H1 (cell line): Measurements from ENCODE around the gene SETD1B. TPM values are rescaled to one million over a fixed set of nuclear protein-coding genes. Genes with fewer than 3 reads are reported as not detected.
A peak's percentile ranks its signal among the peaks of the same experiment; 100 is the strongest.

Experiments used
- CTCF ChIA-PET: fragments of 300-600 bp; sonication (Branson Sonifier 250); formaldehyde crosslinking; loops from one replicate; lab custom pipeline; 2021; ENCODE audit not compliant: partially characterized antibody; lab: Charles Lee
- POLR2A ChIA-PET: fragments of 300-600 bp; sonication (Branson Sonifier 250); formaldehyde crosslinking; loops from one replicate; lab custom pipeline; 2021; ENCODE audit warnings: inconsistent platforms; ENCODE audit not compliant: partially characterized antibody; lab: Charles Lee
- DNase-seq, 2 experiments: peaks; one replicate each; pipeline versions ENCODE4 v3.0.0 to v3.0.0-alpha.2; 2010 to 2022; ENCODE audit warnings: low spot score in 2 of 2, low read depth in 1 of 2, mixed read lengths in 1 of 2
- FAIRE-seq: peaks from 2 replicates; lab custom pipeline; 2011; peaks lifted over from hg19 to GRCh38; lab: Jason Lieb, UNC
- H2AFZ ChIP-seq: 2 replicates; pipeline ENCODE4 v1.8.1; 2012; ENCODE audit warnings: low read length, inconsistent platforms
- H2AK5ac ChIP-seq: 2 replicates; pipeline ENCODE4 v1.6.1; 2013; ENCODE audit warnings: low read depth, low read length
- H2BK120ac ChIP-seq: replicated peaks from 2 replicates; pipeline ENCODE3; 2013; ENCODE audit warnings: low read depth, low read length, inconsistent platforms
- H2BK12ac ChIP-seq: 2 replicates; pipeline ENCODE4 v1.6.1; 2013; ENCODE audit warnings: low read depth, low read length
- H2BK15ac ChIP-seq: 2 replicates; pipeline ENCODE4 v1.6.1; 2013; ENCODE audit warnings: low read length
- H2BK20ac ChIP-seq: 2 replicates; pipeline ENCODE4 v1.6.1; 2013; ENCODE audit warnings: low read length
- H2BK5ac ChIP-seq: 2 replicates; pipeline ENCODE4 v1.6.1; 2013; ENCODE audit warnings: low read depth, low read length
- H3K14ac ChIP-seq: 2 replicates; pipeline ENCODE4 v1.6.1; 2013; ENCODE audit warnings: inconsistent platforms; ENCODE audit not compliant: insufficient read length
- H3K18ac ChIP-seq: 2 replicates; pipeline ENCODE4 v1.6.1; 2013; ENCODE audit warnings: low read length; ENCODE audit errors: extremely low read depth
- H3K23ac ChIP-seq: 2 replicates; pipeline ENCODE4 v1.6.1; 2013; ENCODE audit warnings: inconsistent platforms; ENCODE audit not compliant: insufficient read length
- H3K23me2 ChIP-seq: 2 replicates; pipeline ENCODE4 v1.6.1; 2013; ENCODE audit warnings: low read depth, low read length
- H3K27ac ChIP-seq: 2 replicates; pipeline ENCODE4 v1.6.1; 2011; ENCODE audit warnings: low read depth, low read length, inconsistent platforms
- H3K27me3 ChIP-seq, 4 experiments: replicated peaks in 1 of 4; 1 replicate in 1 of 4; 2 replicates in 3 of 4; pipeline versions ENCODE4 v1.6.1 to v1.8.1; 2011 to 2013; ENCODE audit warnings: low read length in 3 of 4, mild to moderate bottlenecking in 3 of 4, inconsistent platforms in 2 of 4, mixed read lengths in 2 of 4, moderate library complexity in 1 of 4; ENCODE audit not compliant: control insufficient read depth in 3 of 4, insufficient read depth in 3 of 4; ENCODE audit errors: extremely low read depth in 1 of 4
- H3K36me3 ChIP-seq, 4 experiments: 2 replicates each; pipeline versions ENCODE4 v1.6.1 to v1.8.1; 2011 to 2013; ENCODE audit warnings: mild to moderate bottlenecking in 4 of 4, low read length in 3 of 4, moderate library complexity in 2 of 4, control low read depth in 1 of 4, inconsistent platforms in 1 of 4; ENCODE audit not compliant: insufficient read depth in 4 of 4, control insufficient read depth in 2 of 4
- H3K4ac ChIP-seq: replicated peaks from 2 replicates; pipeline ENCODE3; 2013; ENCODE audit warnings: low read length, low read depth, mixed read lengths, inconsistent platforms; ENCODE audit not compliant: insufficient read length
- H3K4me1 ChIP-seq, 4 experiments: replicated peaks in 1 of 4; 1 replicate in 1 of 4; 2 replicates in 3 of 4; pipeline versions ENCODE4 v1.6.1 to v1.8.1; 2011 to 2013; ENCODE audit warnings: low read length in 3 of 4, inconsistent platforms in 2 of 4, mixed read lengths in 1 of 4; ENCODE audit not compliant: insufficient read depth in 4 of 4, control insufficient read depth in 3 of 4
- H3K4me2 ChIP-seq, 2 experiments: 2 replicates each; pipeline versions ENCODE4 v1.6.1 to v1.8.1; 2011 to 2013; ENCODE audit warnings: low read depth in 2 of 2, low read length in 2 of 2, control low read depth in 1 of 2, inconsistent platforms in 1 of 2, mild to moderate bottlenecking in 1 of 2; ENCODE audit not compliant: insufficient read depth in 1 of 2
- H3K4me3 ChIP-seq, 4 experiments: fragments of 200-600, 300-600 bp in 1 of 4; sonication (generic), shearing (Covaris generic), sonication (Bioruptor Twin) in 1 of 4; 2 replicates each; pipeline versions ENCODE4 v1.5.1 to v1.8.1; 2011 to 2016; ENCODE audit warnings: low read length in 4 of 4, low read depth in 3 of 4, control low read depth in 2 of 4, inconsistent platforms in 2 of 4, mild to moderate bottlenecking in 2 of 4, mixed read lengths in 1 of 4, moderate library complexity in 1 of 4; ENCODE audit not compliant: insufficient read depth in 2 of 4; ENCODE audit errors: extremely low read depth in 1 of 4
- H3K56ac ChIP-seq: replicated peaks from 2 replicates; pipeline ENCODE3; 2013; ENCODE audit warnings: low read depth, mild to moderate bottlenecking, mixed read lengths, low read length, inconsistent platforms; ENCODE audit not compliant: insufficient read length
- H3K79me1 ChIP-seq: 2 replicates; pipeline ENCODE4 v1.6.1; 2013; ENCODE audit warnings: low read depth, low read length, control low read depth
- H3K79me2 ChIP-seq, 2 experiments: 2 replicates each; pipeline versions ENCODE4 v1.6.1 to v1.8.1; 2012 to 2013; ENCODE audit warnings: low read length in 2 of 2, mild to moderate bottlenecking in 2 of 2, inconsistent platforms in 1 of 2; ENCODE audit not compliant: insufficient read depth in 2 of 2, control insufficient read depth in 1 of 2
- H3K9ac ChIP-seq, 4 experiments: replicated peaks in 1 of 4; 1 replicate in 1 of 4; 2 replicates in 3 of 4; pipeline versions ENCODE4 v1.6.1 to v1.8.1; 2011 to 2013; ENCODE audit warnings: low read depth in 3 of 4, low read length in 3 of 4, control low read depth in 2 of 4, mild to moderate bottlenecking in 2 of 4, moderate library complexity in 2 of 4, inconsistent platforms in 1 of 4; ENCODE audit errors: extremely low read depth in 1 of 4
- H3K9me3 ChIP-seq, 2 experiments: 2 replicates each; pipeline versions ENCODE4 v1.6.1 to v1.8.1; 2012 to 2013; ENCODE audit warnings: mild to moderate bottlenecking in 2 of 2, moderate library complexity in 2 of 2, control low read depth in 1 of 2, inconsistent platforms in 1 of 2, low read depth in 1 of 2, low read length in 1 of 2, mixed read lengths in 1 of 2; ENCODE audit not compliant: insufficient read depth in 2 of 2
- H4K20me1 ChIP-seq, 2 experiments: replicated peaks in 1 of 2; 2 replicates each; pipeline versions ENCODE3 to v1.8.1; 2011 to 2013; ENCODE audit warnings: inconsistent platforms in 2 of 2, low read length in 2 of 2, mild to moderate bottlenecking in 1 of 2; ENCODE audit not compliant: insufficient read depth in 2 of 2, control insufficient read depth in 1 of 2
- H4K5ac ChIP-seq: 2 replicates; pipeline ENCODE4 v1.6.1; 2013; ENCODE audit warnings: low read length, low read depth, mixed read lengths, inconsistent platforms; ENCODE audit not compliant: insufficient read length
- H4K8ac ChIP-seq: 2 replicates; pipeline ENCODE4 v1.8.0; 2013; ENCODE audit warnings: mild to moderate bottlenecking, moderate library complexity, low read length, inconsistent platforms; ENCODE audit not compliant: insufficient read depth; ENCODE audit errors: extremely low read depth
- H4K91ac ChIP-seq: replicated peaks from 2 replicates; pipeline ENCODE3; 2013; ENCODE audit warnings: low read length, mixed read lengths, inconsistent platforms; ENCODE audit not compliant: insufficient read length
- CTCF ChIP-seq, 3 experiments: IDR thresholded peaks; 1 replicate in 2 of 3; 2 replicates in 1 of 3; pipeline versions ENCODE4 v1.5.1 to v1.6.1; 2011; ENCODE audit warnings: low read length in 3 of 3, mild to moderate bottlenecking in 3 of 3, inconsistent platforms in 2 of 3, low read depth in 1 of 3, moderate library complexity in 1 of 3; ENCODE audit not compliant: insufficient read depth in 1 of 3; ENCODE audit errors: control extremely low read depth in 1 of 3
- YY1 ChIP-seq: IDR thresholded peaks from 2 replicates; pipeline ENCODE4 v1.6.1; 2011; ENCODE audit warnings: low read depth, mild to moderate bottlenecking, low read length
- WGBS, 2 experiments: shearing (Covaris generic) in 1 of 2; methylation state at CpG; one replicate each; pipeline versions ENCODE4 v1.1.6 to v1.1.7; 2013 to 2015; ENCODE audit warnings: low lambda C conversion rate in 2 of 2, mixed read lengths in 2 of 2, inconsistent platforms in 1 of 2, low coverage in 1 of 2, missing lambda C conversion rate in 1 of 2; ENCODE audit not compliant: insufficient replicate concordance in 2 of 2, insufficient coverage in 1 of 2, insufficient read length in 1 of 2; ENCODE audit errors: extremely low coverage in 1 of 2, missing lambda C conversion rate in 1 of 2; 5-methylcytosine and 5-hydroxymethylcytosine counted together
- polyA plus RNA-seq, 7 experiments: library from polyadenylated mRNA; depleted of rRNA in 3 of 7; stranded (reverse) in 5 of 7; unstranded in 2 of 7; fragments of >200 nt in 5 of 7; fragments of 200-250 nt in 2 of 7; gene quantifications; 1 replicate in 5 of 7; 2 replicates in 1 of 7; 4 replicates in 1 of 7; pipeline versions ENCODE4 v1.2.1 to v1.2.3, GENCODE V29; 2011 to 2013; ENCODE audit warnings: missing spikeins in 2 of 7, mixed read lengths in 2 of 7
- total RNA-seq: library from RNA; stranded (reverse); fragmentation: NEBNext Ultra II Directional; extraction: Animal tissue kit (Norgen Biotek cat#: 25700); gene quantifications from 2 replicates; pipeline ENCODE4 v1.2.1, GENCODE V29; 2021

The SETD1B gene
- total and polyA plus RNA-seq, 2 of the 8 experiments (the other 6 are each of a cell fraction or from before 2014, with no cell fraction given), result 1.3 to 17.7 TPM

- Histone ChIP-seq H3K36me3 (peaks cover 0 to 4% (median 2%) of the 10 kb centered on the region in 4 experiments; a peak in 3 of 8 replicates), H4K91ac (no peak overlapping the region), H3K27ac (no peak overlapping the region), H3K56ac (no peak overlapping the region), H3K79me2 (peaks cover 0 to 7% of the 10 kb centered on the region in 2 experiments; a peak in 1 of 4 replicates), H3K23me2 (peaks cover 6% of the 10 kb centered on the region; the same call in 1 of the 2 replicates), H3K4me3 (peak overlapping the region; percentile 60 to 91 (median 66)), H4K20me1 (peaks cover 18 to 19% of the 10 kb centered on the region in 2 experiments), H3K9me3 (no peaks in the 10 kb centered on the region), H4K8ac (peak overlapping the region; percentile 74; the same call in 1 of the 2 replicates), H3K4ac (no peak overlapping the region), H4K5ac (no peak overlapping the region), H3K9ac (peak overlapping the region; percentile 20 to 73 (median 40); a peak in 4 of 7 replicates), H2BK5ac (no peak overlapping the region; the same call in 1 of the 2 replicates), H3K79me1 (0 out of 2 replicates have a peak, but pooled peaks cover 9% of the 10 kb centered on the region), H3K14ac (no peak overlapping the region), H2BK120ac (no peak overlapping the region), H3K18ac (no peak overlapping the region; the same call in 1 of the 2 replicates), H3K4me1 (peaks cover 0 to 28% (median 16%) of the 10 kb centered on the region in 4 experiments; a peak in 5 of 7 replicates), H3K27me3 (peaks cover 0 to 5% (median 1%) of the 10 kb centered on the region in 4 experiments; a peak in 2 of 7 replicates), H3K4me2 (peak overlapping the region; percentile 6 to 82), H2BK20ac (no peak overlapping the region), H2AK5ac (peak overlapping the region; percentile 28; the same call in 1 of the 2 replicates), H2BK12ac (no peak overlapping the region), H3K23ac (no peak overlapping the region), H2AFZ (no peak overlapping the region; the same call in 1 of the 2 replicates), H2BK15ac (no peak overlapping the region)
- DNase-seq, result no peak
- ChIA-PET POLR2A (interaction anchor here (1.6 to 34.9 kb wide), 6 partner anchors 6 to 79 kb away, joined by 4 to 958 read pairs (median 20); partner anchors contain the start of genes RHOF and SETD1B), CTCF (interaction anchor here (0.9 to 18.2 kb wide), 18 partner anchors 14 to 210 kb away, joined by 3 to 363 read pairs (median 18); partner anchors contain the start of genes CFAP251, PSMD9, SETD1B and TMEM120B)
- FAIRE-seq, result no peak
- TF ChIP-seq CTCF (IDR thresholded peaks at IDR 0.05; ENCODE audit: control extremely low read depth in 1 of 3, insufficient read depth in 1 of 3, low read depth in 1 of 3, low read length in 3 of 3) (0 out of 4 replicates have a peak, but pooled peaks of 1 of the 3 experiments have one; percentile 3), YY1 (no peak)
- 41% methylated on average over 14 of the region's 48 CpGs; no CpG with 5 or more reads in 1 of the 2 experiments for WGBS, 2 experiments
Measured at GRCh38 chr12:121792607-121793439, 11.0 kb upstream of the SETD1B start.
